HEK293T (cell line): ENCODE measurements around the gene CD69.

Experiments used
- CTBP1 ChIP-seq: fragments of 450-650 bp; IDR thresholded peaks from 2 replicates; pipeline ENCODE4 v1.6.1; 2016; ENCODE audit warnings: borderline replicate concordance
- FOXK2 ChIP-seq: fragments of 450-650 bp; IDR thresholded peaks from 2 replicates; pipeline ENCODE4 v1.6.1; 2016; ENCODE audit warnings: mild to moderate bottlenecking
- HDGF ChIP-seq: fragments of 450-650 bp; IDR thresholded peaks from 2 replicates; pipeline ENCODE4 v1.6.1; 2017; ENCODE audit warnings: antibody characterized with exemption, borderline replicate concordance
- LEF1 ChIP-seq: fragments of 450-650 bp; IDR thresholded peaks from 2 replicates; pipeline ENCODE4 v1.6.1; 2017; ENCODE audit warnings: mild to moderate bottlenecking, borderline replicate concordance
- NFRKB ChIP-seq: fragments of 450-650 bp; IDR thresholded peaks from 2 replicates; pipeline ENCODE4 v1.6.1; 2016; ENCODE audit warnings: mild to moderate bottlenecking, moderate library complexity
- SP1 ChIP-seq: fragments of 450-650 bp; IDR thresholded peaks from 2 replicates; pipeline ENCODE4 v1.6.1; 2017
- SUZ12 ChIP-seq: fragments of 450-650 bp; IDR thresholded peaks from 2 replicates; pipeline ENCODE4 v1.6.1; 2016; ENCODE audit warnings: mild to moderate bottlenecking
- ZNF384 ChIP-seq: fragments of 450-650 bp; IDR thresholded peaks from 2 replicates; pipeline ENCODE4 v1.6.1; 2016

- no peak for TF ChIP-seq CTBP1
- no peak for TF ChIP-seq ZNF384
- no peak for TF ChIP-seq SUZ12
- TF ChIP-seq SP1: no peak
- no peak for TF ChIP-seq NFRKB
- TF ChIP-seq LEF1: no peak
- TF ChIP-seq FOXK2: no peak
- no peak for TF ChIP-seq HDGF
Observed at GRCh38 chr12:9718968-9719367, 41.7 kb downstream of the CD69 start.
